Measurements from ENCODE around the gene SOX30. TPM values are rescaled to one million over a fixed set of nuclear protein-coding genes. Genes with fewer than 3 reads are reported as not detected.

SOX30 gene
- under 1 TPM in 1 of 2 experiments, not detected in 1; 0.12 TPM for total RNA-seq

DNA sequence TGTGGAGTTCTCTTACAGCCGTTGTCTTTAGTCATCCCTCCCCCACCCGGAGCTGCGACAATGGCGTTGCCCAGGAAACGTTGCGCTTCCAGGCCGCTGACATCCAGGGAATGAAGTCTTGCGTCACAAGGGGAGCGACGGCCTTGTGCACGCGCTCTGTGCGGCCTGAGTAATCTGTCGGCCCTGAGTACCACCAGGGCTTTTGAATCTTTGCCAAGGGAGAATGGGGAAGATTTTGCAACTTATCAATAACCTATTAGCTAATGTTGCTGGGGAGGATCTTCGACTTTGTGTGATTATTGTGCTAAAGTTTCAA lies at the start of gene SOX30:
SOX30 (minus strand) TSS at position 62 of the 316 bp plus-strand sequence. CDS start 360 bp downstream, outside the sequence.

DNA sequence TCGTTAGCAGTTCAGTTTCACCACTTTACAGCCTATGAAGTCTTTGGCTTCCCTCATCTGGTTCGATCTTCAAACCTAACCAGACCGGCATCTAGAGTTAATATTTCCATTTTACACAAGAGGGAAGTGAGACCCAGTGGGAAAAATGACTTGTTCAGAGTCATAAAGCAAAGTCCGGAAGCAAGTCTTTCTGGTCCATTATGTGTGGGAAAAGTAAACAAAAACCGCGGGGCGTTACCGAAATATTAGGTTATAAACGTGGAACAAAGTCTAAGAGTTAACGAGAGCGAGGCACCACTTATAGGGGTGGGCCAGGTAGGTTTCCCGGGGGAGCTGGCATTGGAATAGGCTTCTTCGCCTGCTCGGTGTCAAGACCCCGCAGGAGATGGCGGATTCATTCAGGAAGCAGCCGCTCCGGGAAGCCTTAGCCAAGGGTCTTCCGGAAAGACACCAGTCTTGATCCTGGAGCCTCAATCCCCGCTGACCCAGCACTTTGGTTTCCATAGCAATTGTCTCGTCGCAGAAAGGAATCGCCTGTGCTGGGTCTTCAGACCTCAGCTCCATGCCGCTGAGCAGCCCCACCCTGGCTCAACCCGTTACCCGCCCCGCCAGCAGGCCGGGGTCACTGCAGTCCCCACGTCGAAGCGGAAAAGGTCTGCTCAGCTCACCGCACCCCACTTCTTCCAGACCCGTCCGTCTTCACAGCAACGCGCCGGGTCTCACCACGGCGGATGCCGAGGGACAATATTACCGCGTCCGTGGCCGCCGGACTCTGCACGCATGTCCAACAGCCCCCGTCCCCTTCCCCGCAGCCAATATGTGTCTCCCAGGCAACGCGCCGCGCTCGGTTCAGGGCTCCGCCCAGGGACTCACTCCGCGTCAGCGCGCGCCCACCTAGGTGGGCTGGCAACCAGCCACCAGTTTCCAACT lies 18.7 kb upstream of the SOX30 start, which contains the start of gene C5orf52:
C5orf52 (plus strand) TSS at position 872 of the 930 bp plus-strand sequence. CDS start 82 bp downstream, outside the sequence.

Other genes with a start within 250 kb of the SOX30 start
- gene NIPAL4, start 192.2 kb downstream of the SOX30 start, total RNA-seq = under 1 TPM; 0.30 to 0.46 TPM
- 100 to 1,000 TPM; 104 to 106 TPM for gene ADAM19, start 76.7 kb downstream of the SOX30 start, total RNA-seq
- gene C5orf52, start 19.1 kb upstream of the SOX30 start, total RNA-seq = not detected
- gene THG1L, start 79.0 kb upstream of the SOX30 start, total RNA-seq = 10 to 100 TPM; 12.0 to 15.4 TPM
- 1 to 10 TPM; 4.2 TPM for gene LSM11, start 91.3 kb upstream of the SOX30 start, total RNA-seq
- 10 to 100 TPM; 63.0 to 67.2 TPM for gene CLINT1, start 206.7 kb upstream of the SOX30 start, total RNA-seq

Measured in activated naive CD4-positive, alpha-beta T cell treated with anti-CD3 and anti-CD28 coated beads, Interleukin-2, amount 10 ng/mL, durations not matched to agents 5 hours and 36 hours (primary cell).